Endothelial cell of umbilical vein (primary cell): ENCODE measurements around the gene NLN. TPM values are rescaled to one million over a fixed set of nuclear protein-coding genes. Genes with fewer than 3 reads are reported as not detected.

Experiments used
- BruUV-seq: library from RNA; stranded (reverse); fragments of 400-500 nt; replicated peaks from 2 replicates; lab custom pipeline; 2021; lab: Mats Ljungman, UMichigan
- CTCF ChIA-PET: fragments of 300-600, 350-600 bp; sonication (Branson Sonifier 250); formaldehyde crosslinking; loops from one replicate; lab custom pipeline; 2021; ENCODE audit warnings: antibody characterized with exemption, inconsistent platforms; lab: Charles Lee
- POLR2A ChIA-PET: fragments of 300-600, 350-600 bp; sonication (Branson Sonifier 250); formaldehyde crosslinking; loops from one replicate; lab custom pipeline; 2021; ENCODE audit warnings: antibody characterized with exemption, inconsistent platforms; lab: Charles Lee
- DNase-seq: peaks from one replicate; pipeline ENCODE4 v3.0.0-alpha.2; 2011; ENCODE audit warnings: low read depth, low spot score
- FAIRE-seq: peaks from 2 replicates; lab custom pipeline; 2011; peaks lifted over from hg19 to GRCh38; lab: Jason Lieb, UNC
- H2AFZ ChIP-seq: 2 replicates; pipeline ENCODE4 v1.6.0; 2012; ENCODE audit warnings: low read depth, low read length, control low read depth, inconsistent platforms
- H3K27ac ChIP-seq: 2 replicates; pipeline ENCODE4 v1.5.1; 2011; ENCODE audit warnings: low read depth, mild to moderate bottlenecking, control low read depth, low read length, moderate library complexity; ENCODE audit not compliant: insufficient read depth
- H3K27me3 ChIP-seq, 2 experiments: 2 replicates each; pipeline versions ENCODE4 v1.6.0 to v1.6.1; 2011; ENCODE audit warnings: low read length in 2 of 2, mixed read lengths in 1 of 2; ENCODE audit not compliant: control insufficient read depth in 2 of 2, insufficient read depth in 2 of 2
- H3K36me3 ChIP-seq, 2 experiments: 2 replicates in 1 of 2; 3 replicates in 1 of 2; pipeline ENCODE4 v1.5.1; 2011; ENCODE audit warnings: low read length in 2 of 2, mild to moderate bottlenecking in 1 of 2, moderate library complexity in 1 of 2; ENCODE audit not compliant: control insufficient read depth in 2 of 2, insufficient read depth in 2 of 2; ENCODE audit errors: extremely low read depth in 1 of 2
- H3K4me1 ChIP-seq: 3 replicates; pipeline ENCODE4 v1.5.1; 2011; ENCODE audit warnings: mild to moderate bottlenecking, low read length; ENCODE audit not compliant: control insufficient read depth, insufficient read depth; ENCODE audit errors: extremely low read depth
- H3K4me2 ChIP-seq: 2 replicates; pipeline ENCODE4 v1.6.1; 2011; ENCODE audit warnings: low read length, control low read depth, mixed read lengths; ENCODE audit not compliant: insufficient read depth
- H3K4me3 ChIP-seq, 3 experiments: fragments of 200-600 bp in 1 of 3; sonication (generic), shearing (Covaris generic) in 1 of 3; replicated peaks in 1 of 3; 2 replicates each; pipeline ENCODE4 v1.5.1; 2011 to 2016; ENCODE audit warnings: control low read depth in 3 of 3, low read length in 3 of 3, mild to moderate bottlenecking in 2 of 3, inconsistent platforms in 1 of 3, low read depth in 1 of 3, moderate library complexity in 1 of 3; ENCODE audit not compliant: insufficient read depth in 1 of 3
- H3K79me2 ChIP-seq: 2 replicates; pipeline ENCODE4 v1.6.0; 2012; ENCODE audit warnings: low read length, inconsistent platforms; ENCODE audit not compliant: control insufficient read depth, insufficient read depth
- H3K9ac ChIP-seq: replicated peaks from 2 replicates; pipeline ENCODE3; 2011; ENCODE audit warnings: low read length, control low read depth; ENCODE audit not compliant: insufficient read depth; ENCODE audit errors: extremely low read depth
- H3K9me1 ChIP-seq: replicated peaks from 3 replicates; pipeline ENCODE4 v1.6.0; 2011; ENCODE audit warnings: mild to moderate bottlenecking, low read length; ENCODE audit not compliant: control insufficient read depth, insufficient read depth; ENCODE audit errors: extremely low read depth
- H3K9me3 ChIP-seq: replicated peaks from 2 replicates; pipeline ENCODE4 v1.5.1; 2012; ENCODE audit warnings: low read length, inconsistent platforms; ENCODE audit not compliant: control insufficient read depth, insufficient read depth
- H4K20me1 ChIP-seq: replicated peaks from 2 replicates; pipeline ENCODE3; 2011; ENCODE audit warnings: mild to moderate bottlenecking, low read length; ENCODE audit not compliant: control insufficient read depth, insufficient read depth; ENCODE audit errors: extremely low read depth
- CTCF ChIP-seq, 2 donors: IDR thresholded peaks; 1 replicate in 1 of 2; 2 replicates in 1 of 2; pipeline ENCODE4 v1.5.1; 2011; ENCODE audit warnings: low read length in 2 of 2, mild to moderate bottlenecking in 2 of 2, moderate library complexity in 2 of 2, control low read depth in 1 of 2, inconsistent platforms in 1 of 2, low read depth in 1 of 2; ENCODE audit not compliant: insufficient read depth in 1 of 2; ENCODE audit errors: extremely low read depth in 1 of 2
- EZH2 ChIP-seq: IDR thresholded peaks from 2 replicates; pipeline ENCODE4 v1.6.1; 2012; ENCODE audit warnings: borderline replicate concordance, low read depth, mild to moderate bottlenecking, moderate library complexity, low read length, inconsistent platforms; ENCODE audit not compliant: severe bottlenecking
- FOS ChIP-seq: IDR thresholded peaks from 2 replicates; pipeline ENCODE4 v1.6.1; 2011; ENCODE audit warnings: mild to moderate bottlenecking, low read length, moderate library complexity, borderline replicate concordance; ENCODE audit not compliant: insufficient read depth
- GATA2 ChIP-seq: IDR thresholded peaks from 2 replicates; pipeline ENCODE4 v1.7.0; 2011; ENCODE audit warnings: low read depth, mild to moderate bottlenecking, moderate library complexity, mixed read lengths, low read length; ENCODE audit not compliant: insufficient read length, insufficient read depth
- JUN ChIP-seq: IDR thresholded peaks from 2 replicates; pipeline ENCODE4 v1.6.1; 2011; ENCODE audit warnings: borderline replicate concordance, low read depth; ENCODE audit not compliant: insufficient read length, insufficient read depth
- MAX ChIP-seq: IDR thresholded peaks from 2 replicates; pipeline ENCODE4 v1.6.1; 2011; ENCODE audit not compliant: insufficient read depth, insufficient read length
- MYC ChIP-seq: IDR thresholded peaks from one replicate; pipeline ENCODE4 v1.6.1; 2011; ENCODE audit warnings: mild to moderate bottlenecking, low read depth, low read length
- POLR2A ChIP-seq: IDR thresholded peaks from 2 replicates; pipeline ENCODE4 v1.6.1; 2012; ENCODE audit warnings: low read depth, mild to moderate bottlenecking, control low read depth, low read length
- POLR2AphosphoS5 ChIP-seq: IDR thresholded peaks from 2 replicates; pipeline ENCODE4 v1.6.1; 2012; ENCODE audit warnings: low read depth, mild to moderate bottlenecking, control low read depth, low read length, moderate library complexity; ENCODE audit not compliant: insufficient read depth
- dilution Hi-C: fragments of 300-500 bp; cut with MboI; formaldehyde crosslinking; loops from one replicate; pipeline ENCODE4 v1.15.0; 2019; ENCODE audit warnings: low sequenced_read_pairs; ENCODE audit not compliant: extremely low pct_ligation_motif_present
- intact Hi-C: fragments of 100-400 bp; cut with micrococcal nuclease; formaldehyde crosslinking; loops from one replicate; pipeline ENCODE4 v1.10.0; 2022
- polyA plus RNA-seq, 4 experiments: library from polyadenylated mRNA; depleted of rRNA in 3 of 4; stranded (reverse) in 3 of 4; unstranded in 1 of 4; fragments of >200 nt; gene quantifications; 2 replicates each; pipeline versions ENCODE4 v1.2.1 to v1.2.3, GENCODE V29; 2011 to 2012; ENCODE audit warnings: missing spikeins in 1 of 4
- total RNA-seq: library from RNA; stranded (reverse); gene quantifications from 2 replicates; pipeline ENCODE4 v1.2.3, GENCODE V29; 2021

NLN gene
- total and polyA plus RNA-seq, 2 donors (not counting 3 experiments of a cell fraction or from before 2014, with no cell fraction given) = 14.2 to 63.3 TPM

- Histone ChIP-seq H3K4me3 (peak overlapping the region; percentile 81 to 98 (median 92)), H3K4me2 (peak overlapping the region; percentile 91), H2AFZ (peak overlapping the region; percentile 63), H4K20me1 (no peaks in the 10 kb centered on the region), H3K9ac (peak overlapping the region; percentile 86), H3K36me3 (no peaks in the 10 kb centered on the region), H3K9me1 (no peaks in the 10 kb centered on the region), H3K4me1 (peaks cover 31% of the 10 kb centered on the region), H3K79me2 (peaks cover 47% of the 10 kb centered on the region), H3K27ac (peak overlapping the region; percentile 70), H3K27me3 (no peaks in the 10 kb centered on the region), H3K9me3 (no peaks in the 10 kb centered on the region)
- ChIA-PET POLR2A (no interaction called here), CTCF (interaction anchor here (0.6 to 0.7 kb wide), 2 partner anchors 47 to 1212 kb away, joined by 3 to 4 read pairs; no protein-coding TSS in a partner anchor)
- TSS peak; percentile 61 for BruUV-seq
- intact Hi-C loops (loop anchor here (2.0 to 10.0 kb wide), 2 partner anchors 98 to 422 kb away; partner anchors contain the start of genes SHLD3, SREK1, TRAPPC13 and TRIM23), dilution Hi-C loops (no loop called here)
- no peak for TF ChIP-seq EZH2
- DNase-seq (peak; percentile 55), FAIRE-seq (peak; percentile 8)
Measured at GRCh38 chr5:65722575-65723403, 784 bp downstream of the NLN start.

- no TSS peak for BruUV-seq
- Histone ChIP-seq H3K9ac (peak overlapping the region; percentile 31), H3K36me3 (no peaks in the 10 kb centered on the region), H3K27me3 (no peaks in the 10 kb centered on the region), H3K4me2 (peak overlapping the region; percentile 3), H3K4me3 (no peak overlapping the region), H3K9me1 (no peaks in the 10 kb centered on the region), H2AFZ (no peak overlapping the region), H3K27ac (peak overlapping the region; percentile 73), H3K4me1 (peaks cover 44% of the 10 kb centered on the region), H3K79me2 (peaks cover 60% of the 10 kb centered on the region), H4K20me1 (peaks cover 3% of the 10 kb centered on the region), H3K9me3 (no peaks in the 10 kb centered on the region)
- intact Hi-C loops (loop anchor here (10.0 kb wide), 1 partner anchor 417 kb away; the partner anchor contains the start of gene SREK1), dilution Hi-C loops (no loop called here)
- no peak for TF ChIP-seq CTCF (IDR thresholded peaks at IDR 0.05; ENCODE audit: extremely low read depth in 1 of 2, insufficient read depth in 1 of 2, low read depth in 1 of 2, low read length in 2 of 2)
- TF ChIP-seq MYC = no peak
- no peak for TF ChIP-seq FOS
- no peak for TF ChIP-seq MAX
- no peak for TF ChIP-seq EZH2
- TF ChIP-seq POLR2A = no peak
- no peak for TF ChIP-seq GATA2
- no peak for TF ChIP-seq JUN
- TF ChIP-seq POLR2AphosphoS5 = no peak
- DNase-seq (peak; percentile 44), FAIRE-seq (peak; percentile 70)
- POLR2A ChIA-PET = interaction anchor here (0.7 kb wide), 1 partner anchor 68 kb away, joined by 4 read pairs; no protein-coding TSS in a partner anchor
- CTCF ChIA-PET = interaction anchor here (1.0 to 3.0 kb wide), 7 partner anchors 9 to 917 kb away, joined by 3 to 10 read pairs (median 5); partner anchors contain the start of gene TRIM23
Measured at GRCh38 chr5:65727491-65728156, 5.6 kb downstream of the NLN start.
